ENCODE measurements around the gene LDB2. TPM values are rescaled to one million over a fixed set of nuclear protein-coding genes. Genes with fewer than 3 reads are reported as not detected.
A peak's percentile ranks its signal among the peaks of the same experiment; 100 is the strongest.

LDB2 gene
- total RNA-seq, 1 experiment from 2014 or later = 18.7 TPM

- H3K9me3 ChIP-seq = no peaks in the 10 kb centered on the region
- H3K4me3 ChIP-seq = peak overlapping the region; percentile 12; the same call in 1 of the 2 replicates
- no peaks in the 10 kb centered on the region for H3K27me3 ChIP-seq
- no peak for DNase-seq
- peaks cover 17% of the 10 kb centered on the region for H3K36me3 ChIP-seq
Measured at GRCh38 chr4:16894406-16894805, 4.0 kb downstream of the LDB2 start.

GRCh38 chr4:16893141-16893651 is 5.2 kb downstream of the LDB2 start:
- Histone ChIP-seq H3K4me3 (no peak overlapping the region; the same call in 1 of the 2 replicates), H3K36me3 (peaks cover 25% of the 10 kb centered on the region), H3K9me3 (no peaks in the 10 kb centered on the region), H3K27me3 (no peaks in the 10 kb centered on the region)
- DNase-seq = no peak

GRCh38 chr4:16890651-16891050 is 7.8 kb downstream of the LDB2 start:
- H3K27me3 ChIP-seq = no peaks in the 10 kb centered on the region
- peaks cover 35% of the 10 kb centered on the region for H3K36me3 ChIP-seq
- H3K4me3 ChIP-seq = no peak overlapping the region
- no peak for DNase-seq
- no peaks in the 10 kb centered on the region for H3K9me3 ChIP-seq

GRCh38 chr4:16889945-16890344 is 8.5 kb downstream of the LDB2 start:
- Histone ChIP-seq H3K9me3 (no peaks in the 10 kb centered on the region), H3K4me3 (no peak overlapping the region), H3K36me3 (peaks cover 39% of the 10 kb centered on the region), H3K27me3 (no peaks in the 10 kb centered on the region)
- DNase-seq = no peak

GRCh38 chr4:16887887-16888286 is 10.6 kb downstream of the LDB2 start:
- Histone ChIP-seq H3K4me3 (no peak overlapping the region), H3K36me3 (peaks cover 51% of the 10 kb centered on the region), H3K27me3 (no peaks in the 10 kb centered on the region), H3K9me3 (no peaks in the 10 kb centered on the region)
- DNase-seq = no peak

GRCh38 chr4:16884673-16885460 is 13.6 kb downstream of the LDB2 start:
- H3K9me3 ChIP-seq = no peaks in the 10 kb centered on the region
- peaks cover 48% of the 10 kb centered on the region for H3K36me3 ChIP-seq
- H3K4me3 ChIP-seq = no peak overlapping the region
- no peaks in the 10 kb centered on the region for H3K27me3 ChIP-seq
- no peak for DNase-seq

GRCh38 chr4:16883806-16884205 is 14.6 kb downstream of the LDB2 start:
- Histone ChIP-seq H3K27me3 (no peaks in the 10 kb centered on the region), H3K9me3 (no peaks in the 10 kb centered on the region), H3K4me3 (no peak overlapping the region), H3K36me3 (peaks cover 40% of the 10 kb centered on the region)
- DNase-seq = no peak

- Histone ChIP-seq H3K27me3 (no peaks in the 10 kb centered on the region), H3K36me3 (peaks cover 33% of the 10 kb centered on the region), H3K9me3 (no peaks in the 10 kb centered on the region), H3K4me3 (no peak overlapping the region)
- no peak for DNase-seq
Measured at GRCh38 chr4:16881151-16881884, 17.1 kb downstream of the LDB2 start.

GRCh38 chr4:16875487-16875886 is 23.0 kb downstream of the LDB2 start:
- DNase-seq = peak; percentile 18
- no peaks in the 10 kb centered on the region for H3K9me3 ChIP-seq
- H3K27me3 ChIP-seq = no peaks in the 10 kb centered on the region
- H3K4me3 ChIP-seq = no peak overlapping the region
- peaks cover 10% of the 10 kb centered on the region for H3K36me3 ChIP-seq

GRCh38 chr4:16869594-16870245 is 28.7 kb downstream of the LDB2 start:
- Histone ChIP-seq H3K9me3 (no peaks in the 10 kb centered on the region), H3K36me3 (peaks cover 16% of the 10 kb centered on the region), H3K4me3 (no peak overlapping the region), H3K27me3 (no peaks in the 10 kb centered on the region)
- no peak for DNase-seq

GRCh38 chr4:16868674-16869073 is 29.8 kb downstream of the LDB2 start:
- H3K9me3 ChIP-seq = no peaks in the 10 kb centered on the region
- no peak for DNase-seq
- no peak overlapping the region for H3K4me3 ChIP-seq
- H3K36me3 ChIP-seq = peaks cover 16% of the 10 kb centered on the region
- H3K27me3 ChIP-seq = no peaks in the 10 kb centered on the region

GRCh38 chr4:16867827-16868226 is 30.6 kb downstream of the LDB2 start:
- Histone ChIP-seq H3K27me3 (no peaks in the 10 kb centered on the region), H3K4me3 (no peak overlapping the region), H3K9me3 (no peaks in the 10 kb centered on the region), H3K36me3 (peaks cover 16% of the 10 kb centered on the region)
- DNase-seq = no peak

- DNase-seq = peak; percentile 40
- Histone ChIP-seq H3K27me3 (no peaks in the 10 kb centered on the region), H3K36me3 (peaks cover 15% of the 10 kb centered on the region), H3K9me3 (no peaks in the 10 kb centered on the region), H3K4me3 (no peak overlapping the region)
Measured at GRCh38 chr4:16866974-16867373, 31.5 kb downstream of the LDB2 start.

GRCh38 chr4:16865897-16866283 is 32.6 kb downstream of the LDB2 start:
- Histone ChIP-seq H3K27me3 (no peaks in the 10 kb centered on the region), H3K9me3 (no peaks in the 10 kb centered on the region), H3K4me3 (no peak overlapping the region), H3K36me3 (peaks cover 12% of the 10 kb centered on the region)
- no peak for DNase-seq

GRCh38 chr4:16865209-16865896 is 33.1 kb downstream of the LDB2 start:
- no peak for DNase-seq
- peaks cover 12% of the 10 kb centered on the region for H3K36me3 ChIP-seq
- H3K4me3 ChIP-seq = no peak overlapping the region

GRCh38 chr4:16864199-16864598 is 34.2 kb downstream of the LDB2 start:
- Histone ChIP-seq H3K36me3 (peaks cover 12% of the 10 kb centered on the region), H3K4me3 (no peak overlapping the region), H3K27me3 (no peaks in the 10 kb centered on the region), H3K9me3 (no peaks in the 10 kb centered on the region)
- DNase-seq = no peak

More at GRCh38 chr4:16865209-16865896, 33.1 kb downstream of the LDB2 start:
- H3K9me3 ChIP-seq = no peaks in the 10 kb centered on the region
- H3K27me3 ChIP-seq = no peaks in the 10 kb centered on the region

GRCh38 chr4:16862697-16863096 is 35.7 kb downstream of the LDB2 start:
- DNase-seq = no peak
- H3K27me3 ChIP-seq = no peaks in the 10 kb centered on the region

More at GRCh38 chr4:16862697-16863096, 35.7 kb downstream of the LDB2 start:
- no peaks in the 10 kb centered on the region for H3K9me3 ChIP-seq
- peaks cover 10% of the 10 kb centered on the region for H3K36me3 ChIP-seq
- no peak overlapping the region for H3K4me3 ChIP-seq
